GM21423 (cell line): ENCODE measurements around the gene ZDHHC1.
"Not testable (repeated sequence)": the region's sequence is repeated elsewhere in the genome, so short reads cannot be mapped to it uniquely, and the experiment has no call there.

Source experiments
- ATAC-seq: cut with Tn5 transposase; IDR thresholded peaks from one replicate; pipeline ENCODE4 v1.9.1; 2021; ENCODE audit warnings: mild to moderate bottlenecking, moderate library complexity; ENCODE audit not compliant: unreplicated experiment

ZDHHC1 gene

GRCh38 chr16:67364600-67365235, 51.6 kb downstream of the ZDHHC1 start:
- ATAC-seq = no peak

- no peak for ATAC-seq
These were observed 55.2 kb downstream of the ZDHHC1 start for GRCh38 chr16:67361038-67361437.

- not testable (repeated sequence) for ATAC-seq
These were observed 56.6 kb downstream of the ZDHHC1 start for GRCh38 chr16:67359540-67360269.

GRCh38 chr16:67357561-67357960, 58.7 kb downstream of the ZDHHC1 start:
- no peak for ATAC-seq

GRCh38 chr16:67356396-67356795, 59.9 kb downstream of the ZDHHC1 start:
- ATAC-seq = no peak

GRCh38 chr16:67352463-67352862, 63.8 kb downstream of the ZDHHC1 start:
- not testable (repeated sequence) for ATAC-seq

GRCh38 chr16:67350324-67350723, 66.0 kb downstream of the ZDHHC1 start:
- no peak for ATAC-seq

- ATAC-seq = no peak
These were observed 67.1 kb downstream of the ZDHHC1 start for GRCh38 chr16:67349172-67349571.

GRCh38 chr16:67346341-67346740, 69.9 kb downstream of the ZDHHC1 start:
- no peak for ATAC-seq

- no peak for ATAC-seq
These were observed 70.9 kb downstream of the ZDHHC1 start for GRCh38 chr16:67345401-67345800.
